Vagina (tissue), 2 donors: ENCODE measurements around the gene TPSB2.
"Not testable (repeated sequence)": the region's sequence is repeated elsewhere in the genome, so short reads cannot be mapped to it uniquely, and the experiment has no call there.

Experiments
- CTCF ChIP-seq, 3 experiments: fragments of 450-650 bp in 2 of 3; fragments of 200-600 bp in 1 of 3; sonication (generic) in 1 of 3; IDR thresholded peaks; one replicate each; pipeline ENCODE4 v1.5.1; 2017 to 2019; ENCODE audit warnings: antibody characterized with exemption in 3 of 3, mild to moderate bottlenecking in 2 of 3, moderate library complexity in 2 of 3
- POLR2A ChIP-seq, 2 donors: fragments of 450-650 bp; IDR thresholded peaks; one replicate each; pipeline ENCODE4 v1.6.1; 2017; ENCODE audit warnings: antibody characterized with exemption in 2 of 2, mild to moderate bottlenecking in 2 of 2, moderate library complexity in 2 of 2

- not testable (repeated sequence) for TF ChIP-seq CTCF, POLR2A (IDR thresholded peaks at IDR 0.05)
Measured at GRCh38 chr16:1253701-1254364, 23.8 kb upstream of the TPSB2 start.
